IMR-90 (cell line): Measurements from ENCODE around the gene HSH2D. TPM values are rescaled to one million over a fixed set of nuclear protein-coding genes. Genes with fewer than 3 reads are reported as not detected.

ENCODE experiments used
- ATAC-seq: fragments of 200-7000 bp; cut with Tn5 transposase; 2 replicates; pipeline ENCODE4 v1.9.1; 2020; ENCODE audit warnings: low read depth, mild to moderate bottlenecking, moderate library complexity
- BruUV-seq: library from RNA; stranded (reverse); fragments of 400-500 nt; replicated peaks from 2 replicates; lab custom pipeline; 2021; lab: Mats Ljungman, UMichigan
- CTCF ChIA-PET: fragments of 300-600 bp; formaldehyde crosslinking; extraction: SDS; loops from one replicate; lab custom pipeline; 2021; ENCODE audit warnings: antibody characterized with exemption; lab: Yijun Ruan, JAX
- POLR2A ChIA-PET: fragments of 300-600 bp; sonication (Branson Sonifier 250); formaldehyde crosslinking; loops from one replicate; lab custom pipeline; 2022; ENCODE audit warnings: antibody characterized with exemption; ENCODE audit not compliant: unreplicated experiment; lab: Charles Lee
- DNase-seq: peaks from one replicate; pipeline ENCODE4 v3.0.0; 2013
- H2AFZ ChIP-seq: replicated peaks from 2 replicates; pipeline ENCODE3; 2013; ENCODE audit warnings: low read length, mild to moderate bottlenecking; ENCODE audit not compliant: poor library complexity
- H2AK5ac ChIP-seq: 2 replicates; pipeline ENCODE4 v1.6.1; 2013; ENCODE audit warnings: low read depth, low read length, inconsistent platforms
- H2AK9ac ChIP-seq: replicated peaks from 2 replicates; pipeline ENCODE3; 2013; ENCODE audit warnings: mild to moderate bottlenecking, low read depth, low read length, moderate library complexity; ENCODE audit not compliant: poor library complexity
- H2BK120ac ChIP-seq: 2 replicates; pipeline ENCODE4 v1.6.1; 2013; ENCODE audit warnings: low read depth, low read length, inconsistent platforms
- H2BK15ac ChIP-seq: 3 replicates; pipeline ENCODE4 v1.6.1; 2013; ENCODE audit warnings: low read depth, low read length, inconsistent platforms
- H2BK20ac ChIP-seq: 2 replicates; pipeline ENCODE4 v1.6.1; 2013; ENCODE audit warnings: low read depth, mild to moderate bottlenecking, inconsistent platforms, low read length, moderate library complexity
- H2BK5ac ChIP-seq: 2 replicates; pipeline ENCODE4 v1.6.1; 2013; ENCODE audit warnings: mild to moderate bottlenecking, low read depth, low read length, inconsistent platforms; ENCODE audit not compliant: poor library complexity, severe bottlenecking
- H3K14ac ChIP-seq: replicated peaks from 2 replicates; pipeline ENCODE4 v1.6.1; 2013; ENCODE audit warnings: low read depth, low read length, inconsistent platforms
- H3K18ac ChIP-seq: 2 replicates; pipeline ENCODE4 v1.6.1; 2013; ENCODE audit warnings: low read depth, low read length, control low read depth
- H3K23ac ChIP-seq: 2 replicates; pipeline ENCODE4 v1.6.1; 2013; ENCODE audit warnings: low read depth, low read length, inconsistent platforms
- H3K27ac ChIP-seq: 2 replicates; pipeline ENCODE4 v1.5.1; 2013; ENCODE audit warnings: mild to moderate bottlenecking, control low read depth, low read length; ENCODE audit not compliant: insufficient read depth
- H3K27me3 ChIP-seq: 2 replicates; pipeline ENCODE4 v1.6.1; 2013; ENCODE audit warnings: low read length; ENCODE audit not compliant: control insufficient read depth, insufficient read depth
- H3K36me3 ChIP-seq: 2 replicates; pipeline ENCODE4 v1.6.1; 2013; ENCODE audit warnings: low read length, mixed read lengths; ENCODE audit not compliant: control insufficient read depth, insufficient read depth
- H3K4ac ChIP-seq: 2 replicates; pipeline ENCODE4 v1.6.1; 2013; ENCODE audit warnings: low read depth, low read length, inconsistent platforms
- H3K4me1 ChIP-seq: 2 replicates; pipeline ENCODE4 v1.6.1; 2013; ENCODE audit warnings: low read length, mixed read lengths; ENCODE audit not compliant: control insufficient read depth, insufficient read depth
- H3K4me2 ChIP-seq: 2 replicates; pipeline ENCODE4 v1.6.1; 2013; ENCODE audit warnings: low read depth, mild to moderate bottlenecking, control low read depth, low read length, moderate library complexity
- H3K4me3 ChIP-seq: 2 replicates; pipeline ENCODE4 v1.5.1; 2013; ENCODE audit warnings: low read depth, mild to moderate bottlenecking, control low read depth, low read length, moderate library complexity; ENCODE audit not compliant: insufficient read depth
- H3K56ac ChIP-seq: 2 replicates; pipeline ENCODE4 v1.6.1; 2013; ENCODE audit warnings: low read length, inconsistent platforms; ENCODE audit not compliant: insufficient read depth; ENCODE audit errors: extremely low read depth
- H3K79me1 ChIP-seq, 2 experiments: 2 replicates each; pipeline ENCODE4 v1.6.1; 2013; ENCODE audit warnings: low read length in 2 of 2, inconsistent platforms in 1 of 2, low read depth in 1 of 2
- H3K9ac ChIP-seq: 2 replicates; pipeline ENCODE4 v1.6.1; 2013; ENCODE audit warnings: low read depth, low read length, control low read depth
- H3K9me1 ChIP-seq: 2 replicates; pipeline ENCODE4 v1.6.1; 2013; ENCODE audit warnings: low read length, inconsistent platforms; ENCODE audit not compliant: insufficient read depth
- H3K9me3 ChIP-seq: 2 replicates; pipeline ENCODE4 v1.6.1; 2013; ENCODE audit warnings: low read length; ENCODE audit not compliant: control insufficient read depth, insufficient read depth
- H4K20me1 ChIP-seq: 2 replicates; pipeline ENCODE4 v1.6.1; 2013; ENCODE audit warnings: low read length, inconsistent platforms; ENCODE audit not compliant: insufficient read depth
- H4K5ac ChIP-seq: 2 replicates; pipeline ENCODE4 v1.6.1; 2013; ENCODE audit warnings: mild to moderate bottlenecking, low read depth, low read length, control low read depth
- H4K8ac ChIP-seq, 2 experiments: 2 replicates each; pipeline ENCODE4 v1.6.1; 2013; ENCODE audit warnings: low read depth in 2 of 2, low read length in 2 of 2, control low read depth in 1 of 2, inconsistent platforms in 1 of 2
- H4K91ac ChIP-seq: 2 replicates; pipeline ENCODE4 v1.6.1; 2013; ENCODE audit warnings: low read depth, low read length, inconsistent platforms; ENCODE audit not compliant: insufficient read depth
- BHLHE40 ChIP-seq: fragments of 150-350 bp; IDR thresholded peaks from 2 replicates; pipeline ENCODE4 v1.6.1; 2016; ENCODE audit warnings: mild to moderate bottlenecking, low read depth, low read length
- CEBPB ChIP-seq: IDR thresholded peaks from 2 replicates; pipeline ENCODE4 v1.6.1; 2012; ENCODE audit warnings: low read depth, low read length, improper control_type of control experiment
- MAFK ChIP-seq: IDR thresholded peaks from 2 replicates; pipeline ENCODE4 v1.6.1; 2012; ENCODE audit warnings: low read depth, low read length, improper control_type of control experiment
- RCOR1 ChIP-seq: IDR thresholded peaks from 2 replicates; pipeline ENCODE4 v1.6.1; 2012; ENCODE audit warnings: mild to moderate bottlenecking, low read length, improper control_type of control experiment; ENCODE audit not compliant: insufficient replicate concordance
- SMC3 ChIP-seq: fragments of 150-350 bp; IDR thresholded peaks from 2 replicates; pipeline ENCODE4 v1.6.1; 2016; ENCODE audit warnings: low read depth, mild to moderate bottlenecking, antibody characterized with exemption, low read length, moderate library complexity
- WGBS, 2 experiments: methylation state at CpG; one replicate each; pipeline versions ENCODE4 v1.1.5 to v1.1.7; 2013; ENCODE audit warnings: missing lambda C conversion rate in 2 of 2; ENCODE audit not compliant: insufficient read length in 1 of 2; ENCODE audit errors: extremely low coverage in 2 of 2; 5-methylcytosine and 5-hydroxymethylcytosine counted together
- dilution Hi-C: fragments of 300-500 bp; cut with HindIII; formaldehyde crosslinking; loops from one replicate; pipeline ENCODE4 v1.14.3; 2018; ENCODE audit warnings: low sequenced_read_pairs; ENCODE audit not compliant: unreplicated experiment
- in situ Hi-C: fragments of 300-500 bp; cut with MboI; formaldehyde crosslinking; loops from 3 replicates; pipeline ENCODE4 v1.14.3; 2019; ENCODE audit warnings: low sequenced_read_pairs, inconsistent platforms, mixed read lengths
- intact Hi-C: fragments of 100-400 bp; cut with micrococcal nuclease; formaldehyde crosslinking; loops from 2 replicates; pipeline ENCODE4 v1.10.0; 2022
- polyA plus RNA-seq, 3 experiments: library from polyadenylated mRNA; depleted of rRNA; stranded (reverse); fragments of >200 nt; gene quantifications; 2 replicates each; pipeline ENCODE4 v1.2.3, GENCODE V29; 2012; ENCODE audit warnings: low replicate concordance in 1 of 3
- total RNA-seq: library from RNA; depleted of rRNA; stranded (reverse); fragments of >200 nt; gene quantifications from 2 replicates; pipeline ENCODE4 v1.2.3, GENCODE V29; 2012

HSH2D gene
- total and polyA plus RNA-seq, 2 of the 4 experiments (the other 2 are of a cell fraction), result not detected

DNA sequence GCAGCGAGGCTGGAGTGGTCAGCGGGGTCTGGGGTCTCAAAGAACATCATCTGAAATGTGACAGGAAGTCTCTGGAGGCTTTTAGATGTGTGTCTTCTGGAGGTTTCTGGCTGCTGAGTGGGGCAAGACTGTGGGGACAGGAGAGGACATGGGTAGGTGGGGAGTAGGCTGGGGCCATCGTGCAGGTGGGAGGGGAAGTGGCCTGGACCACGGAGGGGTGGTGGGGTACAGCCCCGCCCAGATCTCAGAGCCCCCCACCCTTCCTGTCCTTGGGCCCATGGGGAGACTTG, 60.5 kb downstream of the HSH2D start:
- Histone ChIP-seq H3K56ac (no peak overlapping the region), H2AFZ (no peak overlapping the region), H3K27me3 (no peaks in the 10 kb centered on the region), H3K9me1 (peaks cover 23% of the 10 kb centered on the region), H3K14ac (no peak overlapping the region), H2BK120ac (no peak overlapping the region), H3K36me3 (peaks cover 73% of the 10 kb centered on the region), H3K4ac (no peak overlapping the region), H3K79me1 (peaks cover 37 to 80% of the 10 kb centered on the region in 2 experiments), H2BK5ac (no peak overlapping the region), H3K4me2 (no peak overlapping the region), H3K9ac (no peak overlapping the region), H3K4me1 (peaks cover 10% of the 10 kb centered on the region), H4K20me1 (peaks cover 44% of the 10 kb centered on the region), H3K18ac (no peak overlapping the region), H4K5ac (no peak overlapping the region), H3K23ac (no peak overlapping the region), H2BK15ac (no peak overlapping the region), H3K9me3 (no peaks in the 10 kb centered on the region), H2BK20ac (no peak overlapping the region), H4K91ac (no peak overlapping the region), H3K27ac (no peak overlapping the region), H3K4me3 (no peak overlapping the region), H2AK9ac (no peak overlapping the region), H4K8ac (no peak overlapping the region), H2AK5ac (no peak overlapping the region)
- no CpG with 5 or more reads among the region's 5 CpGs for WGBS, 2 experiments
- dilution Hi-C loops (no loop called here), in situ Hi-C loops (no loop called here), intact Hi-C loops (no loop called here)
- ChIA-PET POLR2A (no interaction called here), CTCF (no interaction called here)
- BruUV-seq, result no TSS peak
- DNase-seq, result no peak
- TF ChIP-seq CEBPB, result no peak
- TF ChIP-seq SMC3, result no peak
- no peak for TF ChIP-seq RCOR1
- TF ChIP-seq MAFK, result no peak
- TF ChIP-seq BHLHE40, result no peak
- no peak for ATAC-seq
